GM21619 (cell line): Measurements from ENCODE around the gene OSTF1.
A peak's percentile ranks its signal among the peaks of the same experiment; 100 is the strongest.

Experiments used
- ATAC-seq: cut with Tn5 transposase; IDR thresholded peaks from one replicate; pipeline ENCODE4 v1.9.1; 2021; ENCODE audit not compliant: unreplicated experiment

Gene OSTF1

DNA sequence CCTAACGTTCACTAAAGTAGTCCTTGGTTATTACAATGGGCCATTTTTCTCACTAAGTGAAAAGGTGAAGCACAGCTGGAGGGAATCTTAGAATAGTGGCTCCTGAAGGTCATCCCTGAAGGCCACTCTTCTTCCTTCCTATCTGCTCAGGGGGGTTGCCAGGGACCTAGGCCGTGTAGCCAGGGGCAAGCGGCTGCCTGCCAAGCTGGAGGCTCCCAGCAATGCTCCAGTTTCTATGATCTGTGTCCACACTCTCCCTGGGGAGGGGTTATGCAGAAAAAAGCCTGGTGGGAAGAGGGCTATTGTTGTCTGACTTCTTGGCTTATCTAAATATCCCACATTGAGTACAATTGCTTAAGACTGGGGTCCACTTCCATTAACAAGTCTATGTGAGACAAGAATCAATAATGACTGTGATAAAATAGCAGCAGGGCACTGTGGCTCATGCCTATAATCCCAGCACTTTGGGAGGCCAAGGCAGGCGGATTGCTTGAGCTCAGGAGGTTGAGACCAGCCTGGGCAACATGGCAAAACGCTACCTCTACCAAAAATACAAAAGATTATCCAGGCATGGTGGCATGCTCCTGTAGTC, 4.1 kb upstream of the OSTF1 start:
- ATAC-seq, result no peak

DNA sequence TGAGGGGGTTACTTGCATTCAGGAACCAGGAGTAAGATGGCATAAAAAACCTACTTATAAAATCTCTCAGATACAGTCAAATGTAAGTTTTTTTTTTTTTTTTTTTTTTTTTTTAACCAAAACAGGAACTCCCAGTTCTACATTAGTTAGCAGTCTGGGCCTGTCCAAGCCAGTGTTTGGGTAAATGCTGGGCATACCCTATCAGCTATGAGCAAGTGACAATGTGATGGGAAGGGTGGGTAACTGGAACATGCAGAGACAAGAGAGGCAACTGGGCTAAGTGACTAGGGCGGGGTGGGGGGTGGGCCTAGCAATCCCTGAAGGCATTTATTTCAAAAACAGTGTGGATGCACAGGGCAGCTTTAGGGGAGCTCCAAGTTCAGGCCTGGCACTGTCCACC, 2.7 kb upstream of the OSTF1 start:
- no peak for ATAC-seq

- no peak for ATAC-seq
These were observed 1.6 kb upstream of the OSTF1 start for GRCh38 chr9:75086541-75087288.

DNA sequence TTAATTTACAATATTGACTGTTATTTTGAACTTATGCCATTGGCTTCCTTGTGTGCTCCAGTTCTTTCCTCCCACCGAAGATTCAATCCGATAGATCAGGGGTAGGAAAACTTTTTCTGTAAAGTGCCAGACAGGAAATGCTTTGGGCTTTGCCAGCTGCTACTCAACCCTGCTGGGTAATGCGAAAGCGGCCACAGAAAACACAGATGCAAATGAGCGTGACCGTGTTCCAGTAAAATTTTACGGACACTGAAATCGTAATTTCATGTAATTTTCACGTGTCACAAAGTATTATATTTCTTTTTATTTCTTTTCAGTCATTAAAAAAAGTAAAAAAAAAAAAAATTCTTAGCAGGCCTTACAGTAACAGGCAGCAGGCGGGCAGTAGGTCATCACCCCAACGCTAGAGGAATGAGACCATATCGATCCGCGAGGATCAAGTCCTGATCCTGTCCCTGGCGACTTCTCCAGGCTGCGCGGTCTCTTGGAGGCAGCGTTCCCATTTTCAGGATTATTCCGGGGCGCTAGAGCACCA, 958 bp upstream of the OSTF1 start:
- peak; percentile 31 for ATAC-seq

- ATAC-seq, result peak; percentile 33
These were observed 495 bp downstream of the OSTF1 start for GRCh38 chr9:75088646-75089372.

DNA sequence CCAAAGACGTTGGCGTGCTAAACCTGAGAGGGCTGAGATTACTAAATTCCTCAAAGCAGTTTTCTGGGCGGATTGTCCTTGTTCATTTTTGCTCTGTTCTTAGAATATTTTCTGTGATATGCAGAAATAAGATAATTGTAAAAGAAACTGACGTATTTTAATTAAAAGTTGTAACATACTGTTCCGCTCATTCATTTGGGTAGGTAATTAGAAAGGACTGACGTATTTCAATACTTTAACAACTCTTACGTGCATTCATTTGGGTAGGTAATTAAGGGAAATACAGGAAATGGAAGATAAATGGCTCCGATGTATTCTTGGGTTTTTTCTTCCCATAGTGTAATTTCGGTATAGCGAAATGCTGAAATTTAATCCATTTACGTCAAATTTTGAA, 1.1 kb downstream of the OSTF1 start:
- ATAC-seq, result no peak

GRCh38 chr9:75090579-75090978, 2.3 kb downstream of the OSTF1 start:
- no peak for ATAC-seq

- ATAC-seq, result no peak
These were observed 4.5 kb downstream of the OSTF1 start for GRCh38 chr9:75092766-75093165.

DNA sequence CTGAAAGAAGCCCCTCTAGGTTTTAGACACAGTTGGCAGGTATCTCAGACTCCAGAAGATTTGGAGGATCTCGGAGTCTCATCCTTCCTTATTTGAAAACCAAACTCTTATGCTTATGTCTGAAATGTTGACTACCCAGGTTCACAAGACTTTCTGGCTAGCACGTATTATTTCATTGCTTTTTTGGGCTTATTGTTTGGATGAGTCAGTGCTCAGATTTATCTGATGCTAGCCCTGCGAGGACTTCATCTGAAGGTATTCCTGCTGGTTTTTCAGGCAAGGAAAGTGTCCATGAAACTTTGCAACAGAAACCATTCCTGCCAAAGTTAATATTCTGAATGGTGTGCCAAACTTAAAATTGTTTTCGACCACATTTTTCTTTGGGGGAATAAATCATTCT, 8.5 kb downstream of the OSTF1 start:
- no peak for ATAC-seq

DNA sequence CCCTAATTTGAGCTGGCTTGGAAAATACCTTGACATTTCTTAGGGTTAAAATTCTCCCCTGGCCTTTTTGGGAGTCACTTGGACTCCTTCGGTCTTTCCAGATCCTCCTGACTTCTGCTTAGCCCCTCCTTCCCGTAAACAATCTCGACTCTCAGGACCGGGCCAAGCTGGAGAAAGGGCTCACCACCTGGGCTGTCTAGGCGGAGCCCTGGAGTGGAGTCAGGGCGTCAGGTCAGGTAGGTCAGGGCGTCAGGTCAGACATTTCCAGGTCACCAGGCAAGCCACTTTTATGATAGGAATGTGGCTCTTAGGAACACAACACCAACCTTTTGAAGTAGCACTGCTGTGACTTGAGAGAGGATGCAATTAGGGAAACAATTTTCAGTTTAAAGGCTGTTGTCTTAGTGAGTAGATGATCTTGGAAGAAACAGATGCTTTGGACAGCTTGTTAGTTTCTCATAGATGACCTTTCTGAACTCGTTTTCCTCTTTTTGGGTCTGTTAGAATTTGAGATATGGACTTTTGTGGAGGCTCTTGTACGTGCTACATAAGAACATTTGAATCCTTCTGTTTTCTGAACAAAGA, 12.8 kb downstream of the OSTF1 start:
- ATAC-seq, result no peak

- no peak for ATAC-seq
These were observed 14.0 kb downstream of the OSTF1 start for GRCh38 chr9:75102177-75102790.

- no peak for ATAC-seq
These were observed 16.3 kb downstream of the OSTF1 start for GRCh38 chr9:75104607-75105006.

DNA sequence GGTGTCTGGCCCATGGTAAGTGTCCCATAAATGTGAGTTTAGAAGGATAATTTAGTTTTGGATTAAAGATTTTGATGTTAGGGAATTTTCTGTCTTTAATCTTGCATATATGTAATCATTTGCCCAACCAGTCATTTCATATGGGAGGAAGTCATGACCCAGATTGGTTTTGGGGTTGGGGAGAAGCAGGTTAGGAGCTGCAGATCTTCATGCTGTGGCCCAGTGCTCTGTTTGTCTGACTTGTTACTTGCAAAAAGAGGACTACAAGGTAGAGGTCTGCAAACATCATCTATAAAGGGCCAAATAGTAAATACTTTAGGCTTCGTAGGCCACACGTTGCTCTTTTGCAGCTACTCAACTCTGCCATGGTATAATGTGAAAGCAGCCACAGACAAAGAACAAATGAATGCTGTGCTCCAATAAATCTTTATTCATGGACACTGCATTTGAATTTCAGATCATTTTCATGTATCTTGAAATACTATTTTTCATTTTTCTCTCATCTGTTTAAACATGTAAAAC, 16.8 kb downstream of the OSTF1 start:
- ATAC-seq, result no peak

DNA sequence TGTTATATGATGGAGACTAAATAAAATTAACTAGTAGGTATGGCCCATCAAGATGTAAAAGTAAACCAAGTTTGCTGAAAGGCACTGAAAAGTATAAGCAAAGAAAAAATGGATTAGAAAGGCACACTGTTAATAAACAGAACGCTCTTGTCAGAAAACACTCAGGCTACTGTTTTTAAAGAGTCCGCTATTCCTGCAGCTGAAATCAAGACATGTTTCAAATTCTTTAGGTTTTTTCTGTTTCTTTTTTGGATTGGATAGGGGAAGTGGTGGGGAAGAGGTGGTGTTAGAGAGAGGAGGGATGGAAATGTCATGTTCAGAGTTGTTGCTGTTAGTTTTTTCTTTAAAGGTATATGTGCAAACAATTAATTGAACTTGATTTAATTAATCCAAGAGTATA, 17.5 kb downstream of the OSTF1 start:
- no peak for ATAC-seq

DNA sequence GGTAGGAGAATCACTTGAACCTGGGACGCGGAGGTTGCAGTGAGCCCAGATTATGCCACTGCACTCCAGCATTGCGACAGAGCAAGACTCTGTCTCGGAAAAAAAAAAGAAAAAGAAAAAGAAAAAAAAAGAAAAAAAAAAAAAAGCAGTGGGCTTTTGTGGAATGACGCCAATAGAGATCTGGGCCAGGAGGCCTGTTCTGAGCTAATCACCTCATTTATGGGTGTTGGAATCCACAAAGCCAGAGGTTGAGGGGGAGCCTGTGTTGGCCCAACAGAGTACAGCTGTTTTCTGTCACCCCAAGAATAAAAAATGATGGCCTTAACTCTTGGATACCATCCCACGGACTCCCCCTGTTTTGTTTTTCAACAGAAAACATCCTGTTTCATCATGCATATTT, 18.5 kb downstream of the OSTF1 start:
- no peak for ATAC-seq

DNA sequence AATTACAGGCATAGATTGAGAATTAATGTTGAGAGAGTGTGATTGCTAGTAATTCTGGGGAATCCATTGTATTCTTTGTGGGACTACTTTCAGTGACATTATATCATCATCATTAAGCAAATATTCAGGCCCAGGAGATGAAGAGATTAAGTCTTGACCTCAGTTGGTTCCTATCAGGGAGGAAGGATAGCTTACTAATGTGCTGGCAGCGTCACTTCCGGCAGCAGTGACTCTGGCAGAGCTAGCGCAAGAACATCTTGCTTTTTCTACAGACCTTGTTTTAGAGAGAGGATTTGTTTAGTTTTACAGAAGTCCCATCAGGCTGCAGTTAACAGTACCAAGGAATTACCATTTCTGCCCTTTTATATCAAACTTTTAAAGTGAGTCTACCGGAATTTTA, 20.3 kb downstream of the OSTF1 start:
- no peak for ATAC-seq

DNA sequence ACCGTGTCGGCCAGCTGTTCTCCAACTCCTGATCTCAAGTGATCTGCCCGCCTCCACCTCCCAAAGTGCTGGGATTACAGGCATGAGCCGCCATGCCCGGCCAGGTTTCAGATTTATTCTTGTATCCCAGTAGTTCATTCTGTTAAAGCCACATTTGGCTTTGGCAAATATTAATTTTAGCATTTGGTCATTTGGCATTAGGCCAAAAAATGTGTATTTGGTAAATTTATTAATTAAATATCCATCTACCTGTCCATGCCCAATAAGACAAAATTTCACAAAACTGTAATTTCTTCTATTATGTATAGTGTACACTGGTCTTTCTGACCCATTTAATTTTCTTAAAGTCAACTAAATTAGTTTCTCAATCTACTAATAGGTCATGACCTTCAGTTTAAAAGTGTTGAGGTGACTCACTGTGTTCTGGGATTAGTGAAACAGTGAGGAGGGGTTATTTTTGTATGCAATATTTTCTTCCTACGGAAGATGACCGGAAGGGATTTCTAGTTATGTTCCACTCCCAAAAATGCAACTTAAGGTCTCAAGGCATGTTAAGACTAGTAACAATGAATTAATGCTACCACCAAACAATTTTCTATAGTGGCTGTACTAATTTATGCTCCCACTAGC, 21.0 kb downstream of the OSTF1 start:
- no peak for ATAC-seq

DNA sequence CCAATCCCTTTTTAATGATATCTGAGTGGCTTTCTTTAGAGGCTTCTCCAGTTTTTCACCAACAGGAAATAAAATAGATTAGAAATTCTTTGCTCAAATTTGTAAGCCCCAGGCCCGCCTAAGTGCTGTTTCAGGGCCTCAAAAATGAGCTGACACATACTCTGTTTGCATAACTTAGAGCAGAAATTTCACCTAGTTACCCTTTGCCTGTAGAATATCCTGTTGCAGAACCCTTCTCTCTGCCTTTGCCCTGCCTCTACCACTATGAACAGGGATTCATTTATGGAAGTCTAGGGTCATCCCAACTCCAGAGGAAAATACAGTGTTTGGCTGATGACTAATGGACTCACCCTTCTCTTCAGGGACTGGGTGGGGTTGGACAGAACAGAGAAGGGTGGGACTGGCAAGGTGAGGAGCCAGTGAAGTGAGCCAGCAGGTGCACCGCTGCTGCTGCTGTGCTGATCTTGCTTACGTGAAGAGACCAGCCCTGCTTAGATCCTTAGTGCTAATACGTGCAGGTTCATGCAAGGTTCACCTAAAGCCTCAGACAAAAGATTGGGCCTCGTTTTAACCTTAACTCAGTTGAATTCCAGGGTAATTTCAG, 22.8 kb downstream of the OSTF1 start:
- ATAC-seq, result no peak

- ATAC-seq, result no peak
These were observed 24.5 kb downstream of the OSTF1 start for GRCh38 chr9:75112789-75113188.

GRCh38 chr9:75116306-75116705, 28.0 kb downstream of the OSTF1 start:
- ATAC-seq, result no peak
